OCI-LY3 (cell line): ENCODE results near the gene ERC2.

Experiments
- H2AFZ ChIP-seq: fragments of 200-600, 300-600 bp; shearing (Covaris generic); 2 replicates; pipeline ENCODE4 v1.6.0; 2014; ENCODE audit warnings: antibody characterized with exemption, low read depth, low read length
- H3K27ac ChIP-seq: fragments of 200-600, 300-600 bp; sonication (generic); 2 replicates; pipeline ENCODE4 v1.5.1; 2014; ENCODE audit warnings: mild to moderate bottlenecking, low read length, moderate library complexity, mixed read lengths
- H3K27me3 ChIP-seq: fragments of 200-600, 300-600 bp; sonication (generic); 2 replicates; pipeline ENCODE4 v1.6.1; 2014; ENCODE audit warnings: low read depth, low read length, mixed read lengths
- H3K36me3 ChIP-seq: fragments of 200-600, 300-600 bp; sonication (generic); replicated peaks from 2 replicates; pipeline ENCODE3; 2014; ENCODE audit warnings: low read depth, low read length, mixed read lengths
- H3K4me1 ChIP-seq: fragments of 300-600, 200-600 bp; sonication (generic); 2 replicates; pipeline ENCODE4 v1.6.1; 2014; ENCODE audit warnings: low read length, mixed read lengths
- H3K4me2 ChIP-seq: fragments of 200-600, 300-600 bp; sonication (generic); 2 replicates; pipeline ENCODE4 v1.6.1; 2014; ENCODE audit warnings: low read length, mixed read lengths
- H3K4me3 ChIP-seq: fragments of 300-600, 200-600 bp; sonication (generic); 2 replicates; pipeline ENCODE4 v1.5.1; 2014; ENCODE audit warnings: antibody characterized with exemption, mild to moderate bottlenecking, low read length, moderate library complexity
- H3K79me2 ChIP-seq: fragments of 300-600, 200-600 bp; shearing (Covaris generic); 2 replicates; pipeline ENCODE4 v1.6.1; 2014; ENCODE audit warnings: mild to moderate bottlenecking, low read length, mixed read lengths
- H3K9ac ChIP-seq: fragments of 300-600, 200-600 bp; shearing (Covaris generic); 2 replicates; pipeline ENCODE4 v1.6.0; 2014; ENCODE audit warnings: mild to moderate bottlenecking, low read length, moderate library complexity
- H3K9me3 ChIP-seq: fragments of 200-600, 300-600 bp; shearing (Covaris generic); 2 replicates; pipeline ENCODE4 v1.6.1; 2014; ENCODE audit warnings: low read length, mixed read lengths; ENCODE audit not compliant: insufficient read depth
- H4K20me1 ChIP-seq: fragments of 200-600, 300-600 bp; sonication (generic); 2 replicates; pipeline ENCODE4 v1.6.1; 2016; ENCODE audit warnings: low read length, mixed read lengths; ENCODE audit not compliant: insufficient read depth
- EZH2phosphoT487 ChIP-seq: fragments of 200-600 bp; shearing (Covaris generic); IDR thresholded peaks from 2 replicates; pipeline ENCODE4 v1.6.1; 2018; ENCODE audit warnings: antibody characterized with exemption, mixed run types, low read depth
- TF ChIP-seq, protein P1 (sequence below): fragments of 200-600, 300-600 bp; sonication (generic); IDR thresholded peaks from 2 replicates; pipeline ENCODE4 v1.5.1; 2014; ENCODE audit warnings: antibody characterized with exemption, low read length, low read depth

ERC2 gene

DNA sequence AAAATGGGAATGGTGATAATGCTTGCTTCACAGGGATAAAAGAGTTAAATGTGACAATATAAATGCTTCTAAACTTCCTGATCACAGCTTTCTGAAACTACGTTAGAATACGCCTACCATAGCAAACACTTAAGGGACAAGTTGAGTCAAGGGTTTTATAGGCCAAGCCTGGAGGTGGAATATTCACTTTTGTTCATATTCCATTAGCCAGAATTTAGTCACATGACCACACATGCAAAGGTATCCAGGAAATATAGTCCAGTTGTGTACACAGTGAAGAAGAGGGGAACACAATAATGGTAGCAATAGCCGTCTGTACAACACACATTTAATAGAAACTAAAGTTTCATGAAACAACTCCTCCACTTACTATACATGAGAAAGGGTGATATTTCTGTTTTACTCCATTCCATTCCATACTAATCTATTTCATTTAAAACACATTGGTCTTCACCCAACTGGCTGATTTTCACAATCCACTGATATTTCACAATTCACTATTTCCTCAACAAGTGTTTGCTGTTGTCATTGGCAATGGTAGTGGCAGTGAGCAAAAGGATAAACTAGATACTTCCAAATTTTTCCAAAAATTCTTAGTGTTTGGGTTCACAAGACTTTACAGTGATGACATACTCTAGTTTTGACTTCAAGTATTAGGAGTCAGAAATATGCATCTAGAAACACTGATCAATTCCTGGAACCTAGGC lies 270.9 kb downstream of the ERC2 start:
- Histone ChIP-seq H3K4me2 (no peak overlapping the region), H2AFZ (no peak overlapping the region), H3K4me3 (no peak overlapping the region), H3K9ac (no peak overlapping the region), H3K9me3 (no peaks in the 10 kb centered on the region), H3K36me3 (no peaks in the 10 kb centered on the region), H4K20me1 (no peaks in the 10 kb centered on the region), H3K27ac (no peak overlapping the region), H3K79me2 (no peaks in the 10 kb centered on the region), H3K4me1 (no peaks in the 10 kb centered on the region), H3K27me3 (peaks cover 4% of the 10 kb centered on the region; the same call in 1 of the 2 replicates)
- TF ChIP-seq, protein P1, sequence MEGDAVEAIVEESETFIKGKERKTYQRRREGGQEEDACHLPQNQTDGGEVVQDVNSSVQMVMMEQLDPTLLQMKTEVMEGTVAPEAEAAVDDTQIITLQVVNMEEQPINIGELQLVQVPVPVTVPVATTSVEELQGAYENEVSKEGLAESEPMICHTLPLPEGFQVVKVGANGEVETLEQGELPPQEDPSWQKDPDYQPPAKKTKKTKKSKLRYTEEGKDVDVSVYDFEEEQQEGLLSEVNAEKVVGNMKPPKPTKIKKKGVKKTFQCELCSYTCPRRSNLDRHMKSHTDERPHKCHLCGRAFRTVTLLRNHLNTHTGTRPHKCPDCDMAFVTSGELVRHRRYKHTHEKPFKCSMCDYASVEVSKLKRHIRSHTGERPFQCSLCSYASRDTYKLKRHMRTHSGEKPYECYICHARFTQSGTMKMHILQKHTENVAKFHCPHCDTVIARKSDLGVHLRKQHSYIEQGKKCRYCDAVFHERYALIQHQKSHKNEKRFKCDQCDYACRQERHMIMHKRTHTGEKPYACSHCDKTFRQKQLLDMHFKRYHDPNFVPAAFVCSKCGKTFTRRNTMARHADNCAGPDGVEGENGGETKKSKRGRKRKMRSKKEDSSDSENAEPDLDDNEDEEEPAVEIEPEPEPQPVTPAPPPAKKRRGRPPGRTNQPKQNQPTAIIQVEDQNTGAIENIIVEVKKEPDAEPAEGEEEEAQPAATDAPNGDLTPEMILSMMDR = no peak
- TF ChIP-seq EZH2phosphoT487 = no peak

DNA sequence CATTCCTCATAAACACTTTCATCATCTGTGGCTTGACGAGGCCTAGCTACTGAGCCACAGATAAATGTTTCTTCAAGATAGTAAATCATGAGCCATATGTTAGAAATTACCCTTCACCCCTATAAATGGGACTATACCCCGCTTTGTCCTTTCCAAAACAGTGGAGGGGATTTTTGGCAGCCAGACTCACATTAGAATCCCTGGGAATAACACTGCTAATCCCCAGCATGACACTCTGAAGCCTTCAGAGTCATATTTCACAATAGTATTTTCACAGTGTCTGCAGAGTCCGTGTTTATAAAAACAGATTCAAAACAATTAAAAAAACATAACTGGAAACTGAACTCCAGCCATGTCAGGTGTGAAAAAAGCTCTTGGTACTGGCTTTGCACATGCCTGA lies 271.6 kb downstream of the ERC2 start:
- H3K79me2 ChIP-seq = no peaks in the 10 kb centered on the region
- H3K9ac ChIP-seq = no peak overlapping the region
- no peak overlapping the region for H2AFZ ChIP-seq
- no peak overlapping the region for H3K27ac ChIP-seq
- no peaks in the 10 kb centered on the region for H3K9me3 ChIP-seq
- no peaks in the 10 kb centered on the region for H3K36me3 ChIP-seq
- no peaks in the 10 kb centered on the region for H4K20me1 ChIP-seq
- no peak overlapping the region for H3K4me2 ChIP-seq
- H3K4me3 ChIP-seq = no peak overlapping the region
- no peaks in the 10 kb centered on the region for H3K4me1 ChIP-seq
- H3K27me3 ChIP-seq = peaks cover 4% of the 10 kb centered on the region; the same call in 1 of the 2 replicates
- TF ChIP-seq EZH2phosphoT487 = no peak
- TF ChIP-seq, protein P1 = no peak

DNA sequence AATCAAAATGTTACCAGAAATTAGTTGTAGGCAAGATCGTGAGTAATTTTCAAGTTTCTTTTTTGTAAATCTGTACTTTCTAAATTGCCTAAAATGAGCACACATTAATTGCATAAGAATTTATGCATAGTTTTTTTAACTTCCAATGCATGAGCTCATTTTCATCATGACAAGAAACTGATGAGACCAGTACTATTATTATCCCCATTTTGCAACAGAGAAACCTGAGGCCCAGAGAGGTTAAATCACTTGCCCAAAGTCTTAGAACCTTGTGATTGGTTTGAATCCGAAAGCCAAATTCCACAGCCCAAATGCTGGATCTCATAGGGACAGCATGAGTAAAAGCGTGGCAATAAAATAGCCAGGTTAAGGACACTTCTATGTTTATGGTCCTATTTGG lies 274.7 kb downstream of the ERC2 start:
- Histone ChIP-seq H3K4me1 (no peaks in the 10 kb centered on the region), H3K27ac (no peak overlapping the region), H3K4me3 (no peak overlapping the region), H4K20me1 (no peaks in the 10 kb centered on the region), H3K4me2 (no peak overlapping the region), H3K9ac (no peak overlapping the region), H3K79me2 (no peaks in the 10 kb centered on the region), H3K9me3 (no peaks in the 10 kb centered on the region), H3K27me3 (no peaks in the 10 kb centered on the region), H2AFZ (no peak overlapping the region), H3K36me3 (no peaks in the 10 kb centered on the region)
- TF ChIP-seq EZH2phosphoT487 = no peak
- TF ChIP-seq, protein P1 = no peak

DNA sequence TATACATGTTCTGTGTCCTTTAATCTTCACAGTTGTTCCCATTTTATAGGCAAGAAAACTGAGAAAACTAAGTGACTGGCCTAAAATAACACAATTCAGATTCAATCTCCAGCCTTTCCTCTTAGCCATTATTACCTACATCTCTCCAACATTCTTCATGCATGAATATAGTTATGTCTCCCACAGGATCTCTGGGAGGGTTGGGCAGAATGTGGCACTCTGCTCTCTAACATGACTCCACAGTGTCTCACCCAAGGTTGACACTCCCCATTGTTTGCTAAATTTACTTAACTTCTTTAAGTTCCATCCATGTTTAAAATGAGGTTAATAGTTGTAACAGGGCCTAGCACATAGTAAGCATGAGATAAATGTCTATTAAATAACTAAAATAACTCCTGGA lies 276.3 kb downstream of the ERC2 start:
- H3K79me2 ChIP-seq = no peaks in the 10 kb centered on the region
- H3K9ac ChIP-seq = no peak overlapping the region
- H3K4me2 ChIP-seq = no peak overlapping the region
- no peak overlapping the region for H2AFZ ChIP-seq
- no peaks in the 10 kb centered on the region for H3K9me3 ChIP-seq
- H4K20me1 ChIP-seq = no peaks in the 10 kb centered on the region
- H3K27me3 ChIP-seq = no peaks in the 10 kb centered on the region; the same call in 1 of the 2 replicates
- H3K27ac ChIP-seq = no peak overlapping the region
- TF ChIP-seq, protein P1 = no peak
- no peak for TF ChIP-seq EZH2phosphoT487
- H3K36me3 ChIP-seq = no peaks in the 10 kb centered on the region
- H3K4me1 ChIP-seq = no peaks in the 10 kb centered on the region
- no peak overlapping the region for H3K4me3 ChIP-seq
